ENCODE measurements around the gene GRIN3B.

DNA sequence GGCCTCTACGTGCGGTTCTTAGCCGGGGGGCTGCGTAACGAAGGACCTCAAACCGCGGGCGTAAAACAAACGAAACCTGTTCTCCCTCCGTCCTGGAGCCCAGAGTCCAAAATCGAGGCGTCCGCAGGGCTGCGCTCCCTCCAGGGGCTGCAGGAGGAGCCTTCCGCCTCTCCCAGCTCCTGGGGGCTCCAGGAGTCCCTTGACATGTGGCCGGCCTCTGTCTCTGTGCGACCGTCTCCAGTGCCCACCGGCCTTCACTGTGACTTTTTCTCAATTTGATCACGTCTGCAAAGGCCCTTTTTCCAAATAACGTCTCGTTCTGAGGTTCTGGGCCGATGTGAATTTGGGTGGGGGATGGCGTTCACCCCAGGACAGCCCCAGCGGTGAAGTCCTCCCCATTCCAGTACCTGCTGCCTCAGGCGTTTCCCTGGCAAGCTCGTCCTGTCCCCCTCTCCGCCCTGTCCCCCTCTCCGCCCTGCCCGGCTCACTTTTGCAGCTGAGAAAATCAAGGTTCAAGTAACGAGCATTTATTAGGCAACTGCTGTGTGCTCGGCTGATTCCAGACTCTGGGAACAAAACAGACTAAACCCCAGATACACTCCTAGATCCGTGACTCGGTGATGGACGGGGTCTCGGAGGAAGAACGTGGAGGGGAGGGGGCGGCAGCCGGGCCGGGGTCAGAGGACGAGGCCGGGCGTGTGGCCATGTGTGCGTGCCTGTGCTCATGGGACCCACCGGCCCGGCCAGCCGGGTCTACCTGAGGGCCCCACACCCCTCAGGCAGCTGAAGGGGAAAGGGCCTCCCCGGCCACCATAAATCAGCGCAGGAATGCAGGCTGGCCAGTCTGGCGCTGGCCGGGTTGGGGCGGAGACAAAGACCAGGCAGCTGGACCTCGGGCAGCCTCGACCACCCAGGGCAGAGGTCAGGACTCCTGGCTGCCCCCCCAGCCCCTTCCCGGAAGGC, 44.1 kb upstream of the GRIN3B start:
- TF ChIP-seq CTCF (IDR thresholded peaks at IDR 0.05), result no peak
- TF ChIP-seq POLR2AphosphoS5 (IDR thresholded peaks at IDR 0.05; ENCODE audit: insufficient read depth in 1 of 2, low read depth in 1 of 2), result no peak
- no peak for TF ChIP-seq POLR2A (IDR thresholded peaks at IDR 0.05)

Measured in vagina (tissue), 2 donors.